Medulla oblongata (tissue), 1 donor: ENCODE data around the gene GRIN2A.

Experiments
- DNase-seq: peaks from one replicate; pipeline ENCODE4 v3.0.0-alpha.2; 2015; ENCODE audit errors: extremely low spot score

Gene GRIN2A

GRCh38 chr16:10182222-10183053, at the start of gene GRIN2A:
Gene GRIN2A, minus strand, starts transcription at chr16:10182428. Its CDS starts 2,017 bp downstream, at chr16:10180411.
- DNase-seq, result no peak

GRCh38 chr16:10231563-10231962, 49.3 kb upstream of the GRIN2A start:
- DNase-seq, result no peak

GRCh38 chr16:10228779-10229178, 46.6 kb upstream of the GRIN2A start:
- DNase-seq, result no peak

- no peak for DNase-seq
These were observed 44.7 kb upstream of the GRIN2A start for GRCh38 chr16:10226987-10227306.

DNA sequence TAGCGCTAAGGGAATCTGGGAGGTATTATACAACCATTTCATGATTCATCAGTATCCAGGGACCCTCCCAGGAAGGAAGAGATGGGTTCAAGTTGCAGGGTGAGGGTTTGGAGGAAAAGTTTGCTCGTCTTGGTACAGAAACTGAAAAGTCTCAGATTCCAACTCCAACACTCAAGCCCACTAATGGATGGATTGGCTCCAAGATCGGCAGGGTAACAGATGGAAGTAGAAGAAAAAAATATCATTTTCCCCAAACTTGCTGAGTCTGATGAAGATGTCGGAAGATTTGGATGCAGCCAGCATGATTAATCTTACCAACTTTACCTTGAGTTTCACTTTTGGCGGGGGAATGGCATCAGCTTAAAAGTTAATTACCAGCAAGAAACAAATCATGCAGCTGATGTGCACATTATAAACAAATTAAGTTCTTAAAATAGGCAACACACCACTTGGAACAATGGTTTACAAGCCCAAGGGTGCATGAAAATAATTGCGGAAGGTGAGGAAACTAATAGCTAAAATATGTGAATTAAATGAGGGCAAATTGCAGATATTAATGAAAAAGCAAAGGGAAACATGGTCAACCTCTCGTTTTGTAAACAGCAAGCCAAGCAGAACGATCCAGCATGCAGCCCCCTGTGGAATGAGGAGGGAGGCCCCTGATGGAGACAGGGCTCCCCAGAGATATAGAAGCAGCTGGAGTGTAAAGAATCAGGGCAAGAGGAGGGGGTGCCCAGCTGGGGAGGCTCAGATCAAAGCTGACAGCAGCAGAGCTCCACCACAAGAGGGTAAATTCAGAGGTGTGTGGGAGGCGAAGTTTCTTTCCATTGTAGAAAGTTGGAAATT, 44.1 kb upstream of the GRIN2A start:
- no peak for DNase-seq

DNA sequence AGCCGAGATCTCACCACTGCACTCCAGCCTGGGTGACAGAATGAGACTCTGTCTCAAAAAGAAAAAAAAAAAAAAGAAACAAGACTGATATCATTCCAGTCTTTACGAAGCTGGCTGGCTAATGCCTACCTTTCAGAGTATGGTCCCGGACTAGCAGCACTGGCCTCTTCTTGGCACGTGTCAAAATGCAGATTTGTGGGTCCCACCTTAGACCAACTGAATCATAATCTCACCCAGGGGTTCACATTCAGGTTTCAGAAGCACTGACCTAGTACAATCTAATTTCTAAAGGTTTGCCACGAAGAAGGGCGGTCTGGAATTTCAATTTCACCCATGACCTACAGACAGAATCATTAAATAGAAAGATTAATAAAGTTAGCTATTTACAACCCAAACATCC, 43.4 kb upstream of the GRIN2A start:
- no peak for DNase-seq

DNA sequence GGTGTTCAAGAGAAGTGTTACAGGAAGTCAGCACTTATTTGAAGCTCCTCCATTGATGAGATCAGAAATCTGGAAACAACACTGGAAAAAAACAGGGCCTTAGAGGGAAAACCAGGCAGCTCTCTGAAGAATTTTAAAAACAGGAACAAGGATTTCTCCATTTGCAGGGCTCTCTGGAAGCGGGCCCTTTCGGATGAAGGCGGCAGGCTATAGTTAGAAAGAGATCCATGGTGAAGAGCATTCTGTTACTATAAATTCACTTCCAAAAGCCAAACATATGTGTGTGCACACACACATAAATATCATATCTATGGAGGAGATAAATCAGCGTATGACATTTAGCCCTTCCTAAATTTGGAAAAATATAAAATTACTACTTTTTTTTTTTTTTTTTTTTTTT, 42.6 kb upstream of the GRIN2A start:
- DNase-seq, result no peak

- no peak for DNase-seq
These were observed 38.7 kb upstream of the GRIN2A start for GRCh38 chr16:10220942-10221341.

GRCh38 chr16:10219742-10220141, 37.5 kb upstream of the GRIN2A start:
- no peak for DNase-seq

DNA sequence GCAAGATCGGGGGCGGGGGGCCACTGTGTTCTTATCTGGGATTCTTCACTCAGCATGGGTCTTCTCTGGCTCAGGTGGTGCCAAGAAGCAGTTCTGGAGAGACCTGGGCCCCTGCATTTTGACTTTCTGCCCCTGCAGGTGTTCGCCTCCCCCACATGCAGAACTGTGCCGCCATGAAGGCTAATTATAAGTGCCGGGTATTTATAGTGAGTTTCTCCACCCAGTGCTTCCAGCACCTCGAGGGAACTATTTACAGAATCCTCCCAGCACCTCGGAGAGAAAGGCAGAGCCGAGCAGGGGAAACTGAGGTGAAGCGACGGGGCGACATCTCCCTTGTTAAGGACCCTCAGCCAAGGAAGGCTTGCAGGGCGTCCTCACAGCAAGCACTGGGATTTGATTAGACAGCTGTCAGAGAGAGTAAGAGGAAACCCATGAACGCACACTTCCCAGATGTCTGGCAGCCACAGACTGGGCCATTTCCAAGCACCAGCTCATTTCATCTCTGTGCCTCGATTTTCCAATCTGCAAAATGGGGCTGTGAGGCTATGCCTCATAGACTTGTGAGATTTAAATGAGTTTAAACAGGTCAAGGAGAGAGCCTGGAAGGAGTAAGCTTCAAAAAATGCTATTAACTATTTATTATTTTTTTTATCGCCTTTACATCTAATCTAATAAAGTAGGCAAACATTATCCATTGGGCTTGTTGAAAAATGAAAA, 36.4 kb upstream of the GRIN2A start:
- no peak for DNase-seq

GRCh38 chr16:10213748-10214147, 31.5 kb upstream of the GRIN2A start:
- DNase-seq, result no peak

- no peak for DNase-seq
These were observed 28.7 kb upstream of the GRIN2A start for GRCh38 chr16:10210944-10211343.

- no peak for DNase-seq
These were observed 24.6 kb upstream of the GRIN2A start for GRCh38 chr16:10206865-10207264.

- DNase-seq, result no peak
These were observed 24.0 kb upstream of the GRIN2A start for GRCh38 chr16:10206215-10206614.

GRCh38 chr16:10205688-10206087, 23.5 kb upstream of the GRIN2A start:
- DNase-seq, result no peak

DNA sequence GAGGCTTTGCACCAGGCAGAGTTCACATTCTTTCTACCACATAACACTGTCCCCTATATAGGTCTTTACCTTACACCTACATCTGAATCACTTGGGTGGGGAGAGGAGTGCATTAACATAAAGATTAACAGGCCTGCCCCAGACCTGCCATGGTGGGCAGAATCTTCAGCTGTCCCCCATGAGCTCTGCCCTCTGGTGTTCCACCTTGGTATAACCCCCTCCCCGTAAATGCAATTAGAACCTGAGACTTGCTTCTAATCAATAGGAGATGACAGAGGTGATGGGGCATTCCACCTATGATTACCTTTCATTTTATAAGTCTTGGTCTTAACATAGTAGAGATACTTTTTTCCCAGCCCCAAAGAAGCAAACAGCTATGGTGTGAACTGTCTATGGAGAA, 20.4 kb upstream of the GRIN2A start:
- no peak for DNase-seq

DNA sequence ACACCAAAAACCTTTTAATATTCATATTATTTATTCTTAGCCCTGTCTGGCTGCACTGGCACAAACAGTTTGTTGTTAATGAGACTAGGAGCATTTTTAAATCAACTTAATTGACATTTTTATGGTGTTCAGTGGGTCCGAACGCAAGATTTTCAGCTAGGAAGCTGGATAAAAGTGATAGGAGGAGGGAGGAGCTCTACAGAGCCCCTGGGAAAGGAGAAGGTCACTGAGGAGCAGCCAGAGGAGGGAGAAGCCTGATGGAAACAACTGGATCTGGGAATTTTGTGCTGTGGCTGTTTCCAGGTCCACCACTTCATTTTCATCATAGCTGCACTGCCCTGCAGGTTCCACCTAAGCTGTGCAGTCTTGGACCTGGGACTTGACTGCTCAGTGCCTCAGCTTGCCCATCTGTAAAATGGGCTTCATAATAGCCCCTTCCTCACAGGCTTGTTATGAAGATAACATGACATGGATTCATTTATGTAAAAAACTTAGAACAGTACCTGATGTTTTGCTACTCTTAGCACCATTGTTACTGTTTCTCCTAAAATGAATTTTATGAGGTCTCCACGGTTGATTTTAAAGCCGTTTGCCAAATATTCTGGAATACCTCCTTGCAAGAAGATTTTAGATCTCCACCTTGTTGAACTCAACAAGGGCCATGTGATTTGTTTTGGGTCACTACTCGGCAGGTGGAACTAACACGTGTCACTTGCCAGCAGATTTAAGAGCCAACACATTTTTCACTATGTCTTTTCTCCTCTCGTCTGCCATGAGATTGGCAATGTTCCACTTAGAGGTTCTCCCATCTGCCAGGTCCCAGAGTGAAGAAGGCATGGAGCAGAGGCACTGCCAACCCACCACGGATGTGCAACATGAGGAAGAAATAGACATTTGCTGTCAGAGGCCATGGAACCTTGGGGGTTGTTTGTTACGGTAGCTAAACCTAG, 18.7 kb upstream of the GRIN2A start:
- no peak for DNase-seq

GRCh38 chr16:10196999-10197398, 14.8 kb upstream of the GRIN2A start:
- no peak for DNase-seq

GRCh38 chr16:10191096-10191495, 8.9 kb upstream of the GRIN2A start:
- peak; percentile 28 for DNase-seq

DNA sequence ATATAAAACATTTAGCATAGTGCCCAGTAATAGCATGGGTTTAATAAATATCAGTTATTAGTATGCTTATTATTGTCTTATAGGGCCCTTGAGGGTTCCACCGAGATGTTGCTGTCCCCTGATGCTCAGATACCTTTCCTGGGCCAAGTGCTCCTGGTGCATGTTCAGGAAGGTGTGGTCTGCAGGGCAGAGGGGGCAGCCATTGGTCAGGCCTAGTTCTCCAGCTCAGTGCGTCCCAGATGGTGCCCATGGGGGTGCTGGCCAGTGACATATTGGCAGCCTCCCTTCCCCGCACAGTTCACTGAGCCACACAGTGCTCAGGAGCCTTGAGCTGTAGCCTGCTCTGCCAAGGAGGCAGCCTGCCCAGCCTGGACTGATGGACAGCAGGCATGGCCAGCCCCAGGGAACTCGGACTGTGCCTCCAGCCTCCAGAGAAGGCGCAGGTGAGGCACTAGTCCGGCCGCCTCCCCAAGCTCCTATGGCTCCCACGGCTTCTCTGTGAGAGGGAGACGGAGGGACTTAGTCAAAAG, 7.7 kb upstream of the GRIN2A start:
- no peak for DNase-seq

GRCh38 chr16:10188236-10188635, 6.0 kb upstream of the GRIN2A start:
- no peak for DNase-seq
